ENCODE results near the gene RAMP2. TPM values are rescaled to one million over a fixed set of nuclear protein-coding genes. Genes with fewer than 3 reads are reported as not detected.

RAMP2 gene
- total and polyA plus RNA-seq, 2 of the 13 experiments (the other 11 are each of a cell fraction or from before 2014, with no cell fraction given) = 1.4 to 5.2 TPM

GRCh38 chr17:42720996-42721583 lies 39.9 kb upstream of the RAMP2 start (continued):
- TF ChIP-seq CEBPZ (IDR thresholded peaks at IDR 0.05; ENCODE audit: low read length) = no peak
- TF ChIP-seq MEF2D (CRISPR knock-in tag; IDR thresholded peaks at IDR 0.05) = 0 out of 2 replicates have a peak, but pooled peaks have one; percentile 19
- peak; percentile 97 for TF ChIP-seq SMC3 (IDR thresholded peaks at IDR 0.05; ENCODE audit: low read length)
- TF ChIP-seq ETS1 (CRISPR knock-in tag; IDR thresholded peaks at IDR 0.05) = no peak
- peak; percentile 34 for TF ChIP-seq ARID5B (CRISPR knock-in tag; IDR thresholded peaks at IDR 0.05)
- no peak for TF ChIP-seq ATF1 (CRISPR knock-in tag; IDR thresholded peaks at IDR 0.05)
- 0 out of 2 replicates have a peak, but pooled peaks have one; percentile 30 for TF ChIP-seq ELF3 (CRISPR knock-in tag; IDR thresholded peaks at IDR 0.05)
- 0 out of 2 replicates have a peak, but pooled peaks have one; percentile 38 for TF ChIP-seq KAT8 (CRISPR knock-in tag; IDR thresholded peaks at IDR 0.05)
- TF ChIP-seq GRHL1 (CRISPR knock-in tag; conservative IDR thresholded peaks at IDR 0.05) = no peak
- TF ChIP-seq ZNF292 (CRISPR knock-in tag; IDR thresholded peaks at IDR 0.05; ENCODE audit: borderline replicate concordance, low read depth) = no peak
- no peak for TF ChIP-seq ZNF484 (CRISPR knock-in tag; IDR thresholded peaks at IDR 0.05; ENCODE audit: borderline replicate concordance, low read depth)
- TF ChIP-seq SOX5 (CRISPR knock-in tag; IDR thresholded peaks at IDR 0.05; ENCODE audit: borderline replicate concordance) = peak; percentile 30; the same call in 1 of the 2 replicates
- TF ChIP-seq ZNF547 (CRISPR knock-in tag; IDR thresholded peaks at IDR 0.05) = no peak
- no peak for TF ChIP-seq ARID4A (CRISPR knock-in tag; IDR thresholded peaks at IDR 0.05; ENCODE audit: borderline replicate concordance)
- 0 out of 2 replicates have a peak, but pooled peaks have one; percentile 44 for TF ChIP-seq THAP11 (CRISPR knock-in tag; IDR thresholded peaks at IDR 0.05)
